ENCODE measurements around the gene UBTD1. TPM values are rescaled to one million over a fixed set of nuclear protein-coding genes. Genes with fewer than 3 reads are reported as not detected.

Gene UBTD1
- polyA plus RNA-seq, 1 donor (not counting 4 experiments of a cell fraction or from before 2014, with no cell fraction given) = 12.0 TPM

DNA sequence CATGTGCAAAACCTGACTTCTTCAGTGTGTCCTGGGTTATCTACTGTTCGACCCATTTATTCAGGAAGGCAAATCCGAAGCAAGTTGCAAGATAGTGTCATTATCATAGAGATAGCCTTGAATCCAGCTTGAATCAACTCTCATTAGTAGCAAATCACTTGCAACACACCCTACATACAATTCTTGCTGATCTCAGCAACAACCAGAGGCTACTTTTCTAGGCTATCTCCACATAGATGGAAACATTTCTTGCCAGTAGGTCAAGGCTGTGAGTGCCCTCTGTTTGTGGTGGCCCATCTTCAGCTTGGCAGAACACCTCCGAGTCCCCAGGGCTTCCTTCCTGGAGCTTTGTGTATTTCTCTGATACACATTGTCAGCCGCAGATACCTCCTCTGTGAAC lies 12.0 kb downstream of the UBTD1 start:
- DNase-seq (ENCODE audit: low read depth, low spot score) = no peak
- dilution Hi-C loops (cut with MboI; ENCODE audit: extremely low pct_ligation_motif_present, low sequenced_read_pairs) = no loop called here
- Histone ChIP-seq H3K9me1 (ENCODE audit: control insufficient read depth, extremely low read depth, insufficient read depth, low read length) (peaks cover 8% of the 10 kb centered on the region), H3K9me3 (ENCODE audit: control insufficient read depth, low read depth, low read length) (no peaks in the 10 kb centered on the region), H3K4me3 (ENCODE audit: control insufficient read depth in 2 of 3, extremely low read depth in 1 of 3, insufficient read depth in 2 of 3, low read depth in 1 of 3, low read length in 3 of 3) (no peak overlapping the region), H2AFZ (ENCODE audit: control insufficient read depth, low read length) (no peak overlapping the region), H3K27ac (ENCODE audit: control insufficient read depth, insufficient read depth, low read length) (no peak overlapping the region), H3K79me2 (ENCODE audit: control insufficient read depth, insufficient read depth, low read length) (peaks cover 63% of the 10 kb centered on the region), H3K4me1 (ENCODE audit: control insufficient read depth, extremely low read depth, insufficient read depth, low read length) (peaks cover 11% of the 10 kb centered on the region), H3K36me3 (ENCODE audit: control insufficient read depth in 2 of 2, extremely low read depth in 1 of 2, insufficient read depth in 2 of 2, low read length in 2 of 2) (no peaks in the 10 kb centered on the region), H3K4me2 (ENCODE audit: control insufficient read depth, extremely low read depth, insufficient read depth, low read depth, low read length) (no peak overlapping the region), H3K27me3 (ENCODE audit: control insufficient read depth, extremely low read depth, insufficient read depth, low read length) (no peaks in the 10 kb centered on the region), H3K9ac (ENCODE audit: control insufficient read depth, extremely low read depth, insufficient read depth, low read length) (no peak overlapping the region), H4K20me1 (ENCODE audit: control insufficient read depth, extremely low read depth, insufficient read depth, low read length) (peaks cover 5% of the 10 kb centered on the region)
- no peak for FAIRE-seq
- TF ChIP-seq, protein P1, sequence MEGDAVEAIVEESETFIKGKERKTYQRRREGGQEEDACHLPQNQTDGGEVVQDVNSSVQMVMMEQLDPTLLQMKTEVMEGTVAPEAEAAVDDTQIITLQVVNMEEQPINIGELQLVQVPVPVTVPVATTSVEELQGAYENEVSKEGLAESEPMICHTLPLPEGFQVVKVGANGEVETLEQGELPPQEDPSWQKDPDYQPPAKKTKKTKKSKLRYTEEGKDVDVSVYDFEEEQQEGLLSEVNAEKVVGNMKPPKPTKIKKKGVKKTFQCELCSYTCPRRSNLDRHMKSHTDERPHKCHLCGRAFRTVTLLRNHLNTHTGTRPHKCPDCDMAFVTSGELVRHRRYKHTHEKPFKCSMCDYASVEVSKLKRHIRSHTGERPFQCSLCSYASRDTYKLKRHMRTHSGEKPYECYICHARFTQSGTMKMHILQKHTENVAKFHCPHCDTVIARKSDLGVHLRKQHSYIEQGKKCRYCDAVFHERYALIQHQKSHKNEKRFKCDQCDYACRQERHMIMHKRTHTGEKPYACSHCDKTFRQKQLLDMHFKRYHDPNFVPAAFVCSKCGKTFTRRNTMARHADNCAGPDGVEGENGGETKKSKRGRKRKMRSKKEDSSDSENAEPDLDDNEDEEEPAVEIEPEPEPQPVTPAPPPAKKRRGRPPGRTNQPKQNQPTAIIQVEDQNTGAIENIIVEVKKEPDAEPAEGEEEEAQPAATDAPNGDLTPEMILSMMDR (optimal IDR thresholded peaks at IDR 0.05 in 1 of 3, IDR thresholded peaks at IDR 0.05 in 1 of 3, conservative IDR thresholded peaks at IDR 0.05 in 1 of 3; ENCODE audit: extremely low read depth in 1 of 3, insufficient read depth in 2 of 3, low read length in 3 of 3) = no peak
- TF ChIP-seq EZH2 (IDR thresholded peaks at IDR 0.05; ENCODE audit: low read length) = no peak

DNA sequence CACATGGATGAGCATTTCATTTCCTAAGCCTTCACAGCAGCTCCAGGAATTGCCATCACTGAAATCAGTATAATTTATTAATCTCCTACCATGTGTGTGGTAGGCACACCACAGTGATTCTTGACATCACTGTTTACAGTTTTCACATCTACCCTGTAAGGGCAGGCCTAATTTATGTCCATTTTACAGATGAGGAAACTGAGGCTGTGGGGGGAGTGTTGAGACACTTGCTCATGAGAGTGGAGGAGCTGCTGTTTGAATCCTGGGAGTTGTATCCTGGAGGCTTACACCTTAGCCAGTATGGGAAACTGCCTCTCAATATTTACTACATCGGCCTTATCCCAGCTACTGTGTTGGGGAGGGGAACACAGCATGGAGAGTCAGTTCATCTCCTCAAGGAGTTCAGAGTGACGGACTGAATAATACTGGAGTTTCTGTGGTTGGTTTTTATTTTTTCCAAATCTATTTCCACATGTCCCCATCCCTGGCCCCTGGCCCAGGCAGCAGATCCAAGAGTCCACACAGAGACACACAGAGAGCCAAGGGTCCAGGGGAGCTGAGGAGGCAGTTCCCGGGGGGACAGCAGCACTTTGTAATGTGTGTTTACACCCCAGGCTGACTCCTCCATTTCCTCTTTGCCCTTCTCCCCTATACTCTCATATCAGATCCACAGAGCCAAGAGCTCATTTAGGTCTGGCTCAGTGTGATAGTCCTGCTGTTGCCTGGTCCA lies 13.2 kb downstream of the UBTD1 start:
- Histone ChIP-seq H3K4me1 (ENCODE audit: control insufficient read depth, extremely low read depth, insufficient read depth, low read length) (peaks cover 11% of the 10 kb centered on the region), H4K20me1 (ENCODE audit: control insufficient read depth, extremely low read depth, insufficient read depth, low read length) (peaks cover 5% of the 10 kb centered on the region), H3K27me3 (ENCODE audit: control insufficient read depth, extremely low read depth, insufficient read depth, low read length) (no peaks in the 10 kb centered on the region), H3K36me3 (ENCODE audit: control insufficient read depth in 2 of 2, extremely low read depth in 1 of 2, insufficient read depth in 2 of 2, low read length in 2 of 2) (no peaks in the 10 kb centered on the region), H2AFZ (ENCODE audit: control insufficient read depth, low read length) (no peak overlapping the region), H3K9me1 (ENCODE audit: control insufficient read depth, extremely low read depth, insufficient read depth, low read length) (peaks cover 8% of the 10 kb centered on the region), H3K27ac (ENCODE audit: control insufficient read depth, insufficient read depth, low read length) (no peak overlapping the region), H3K9ac (ENCODE audit: control insufficient read depth, extremely low read depth, insufficient read depth, low read length) (no peak overlapping the region), H3K9me3 (ENCODE audit: control insufficient read depth, low read depth, low read length) (no peaks in the 10 kb centered on the region), H3K4me2 (ENCODE audit: control insufficient read depth, extremely low read depth, insufficient read depth, low read depth, low read length) (no peak overlapping the region), H3K79me2 (ENCODE audit: control insufficient read depth, insufficient read depth, low read length) (peaks cover 56% of the 10 kb centered on the region), H3K4me3 (ENCODE audit: control insufficient read depth in 2 of 3, extremely low read depth in 1 of 3, insufficient read depth in 2 of 3, low read depth in 1 of 3, low read length in 3 of 3) (no peak overlapping the region)
- no peak for DNase-seq (ENCODE audit: low read depth, low spot score)
- no peak for FAIRE-seq
- dilution Hi-C loops (cut with MboI; ENCODE audit: extremely low pct_ligation_motif_present, low sequenced_read_pairs) = no loop called here
- TF ChIP-seq, protein P1 (optimal IDR thresholded peaks at IDR 0.05 in 1 of 3, IDR thresholded peaks at IDR 0.05 in 1 of 3, conservative IDR thresholded peaks at IDR 0.05 in 1 of 3; ENCODE audit: extremely low read depth in 1 of 3, insufficient read depth in 2 of 3, low read length in 3 of 3) = no peak
- TF ChIP-seq EZH2 (IDR thresholded peaks at IDR 0.05; ENCODE audit: low read length) = no peak

All from keratinocyte (primary cell).